ENCODE measurements around the gene C1QTNF6. TPM values are rescaled to one million over a fixed set of nuclear protein-coding genes. Genes with fewer than 3 reads are reported as not detected.

C1QTNF6 gene
- total RNA-seq, 1 donor from 2014 or later = 14.2 TPM

GRCh38 chr22:37224757-37225420 is 36.8 kb upstream of the C1QTNF6 start:
- no peak for DNase-seq (ENCODE audit: extremely low read depth, low read depth, low spot score)

GRCh38 chr22:37223965-37224551 is 36.0 kb upstream of the C1QTNF6 start:
- no peak for DNase-seq (ENCODE audit: extremely low read depth, low read depth, low spot score)

GRCh38 chr22:37222440-37222971 is 34.5 kb upstream of the C1QTNF6 start:
- no peak for DNase-seq (ENCODE audit: extremely low read depth, low read depth, low spot score)

GRCh38 chr22:37221424-37222333 is 33.6 kb upstream of the C1QTNF6 start:
- no peak for DNase-seq (ENCODE audit: extremely low read depth, low read depth, low spot score)

GRCh38 chr22:37220543-37220981 is 32.5 kb upstream of the C1QTNF6 start:
- DNase-seq (ENCODE audit: extremely low read depth, low read depth, low spot score) = no peak

- no peak for DNase-seq (ENCODE audit: extremely low read depth, low read depth, low spot score)
Observed at GRCh38 chr22:37219533-37219932, 31.5 kb upstream of the C1QTNF6 start.

- DNase-seq (ENCODE audit: extremely low read depth, low read depth, low spot score) = no peak
Observed at GRCh38 chr22:37218771-37219411, 30.8 kb upstream of the C1QTNF6 start.

- DNase-seq (ENCODE audit: extremely low read depth, low read depth, low spot score) = no peak
Observed at GRCh38 chr22:37218399-37218770, 30.3 kb upstream of the C1QTNF6 start.

- no peak for DNase-seq (ENCODE audit: extremely low read depth, low read depth, low spot score)
Observed at GRCh38 chr22:37215890-37216289, 27.8 kb upstream of the C1QTNF6 start.

GRCh38 chr22:37214731-37215030 is 26.6 kb upstream of the C1QTNF6 start:
- DNase-seq (ENCODE audit: extremely low read depth, low read depth, low spot score) = no peak

- no peak for DNase-seq (ENCODE audit: extremely low read depth, low read depth, low spot score)
Observed at GRCh38 chr22:37213941-37214730, 26.1 kb upstream of the C1QTNF6 start.

GRCh38 chr22:37213218-37213855 is 25.3 kb upstream of the C1QTNF6 start:
- DNase-seq (ENCODE audit: extremely low read depth, low read depth, low spot score) = no peak

GRCh38 chr22:37212174-37212906 is 24.3 kb upstream of the C1QTNF6 start, which contains the start of gene SSTR3:
TSS of gene SSTR3 (minus strand) at chr22:37212477. CDS start at chr22:37207803, 4,674 bp downstream.
- DNase-seq (ENCODE audit: extremely low read depth, low read depth, low spot score) = no peak

- DNase-seq (ENCODE audit: extremely low read depth, low read depth, low spot score) = no peak
Observed at GRCh38 chr22:37211866-37212173, 23.8 kb upstream of the C1QTNF6 start.

- DNase-seq (ENCODE audit: extremely low read depth, low read depth, low spot score) = no peak
Observed at GRCh38 chr22:37211075-37211865, 23.2 kb upstream of the C1QTNF6 start.

- DNase-seq (ENCODE audit: extremely low read depth, low read depth, low spot score) = no peak
Observed at GRCh38 chr22:37210041-37210803, 22.2 kb upstream of the C1QTNF6 start.

- no peak for DNase-seq (ENCODE audit: extremely low read depth, low read depth, low spot score)
Observed at GRCh38 chr22:37209140-37209845, 21.2 kb upstream of the C1QTNF6 start.
